GM12872 (cell line): ENCODE data around the gene PERM1.

Experiments used
- CTCF ChIP-seq: IDR thresholded peaks from 3 replicates; pipeline ENCODE4 v1.5.1; 2011; ENCODE audit warnings: low read depth, mild to moderate bottlenecking, low read length, moderate library complexity; ENCODE audit not compliant: insufficient read depth

PERM1 gene

GRCh38 chr1:981955-982558 is at the start of gene PERM1:
TSS of gene PERM1 (minus strand) at chr1:982093. CDS start at chr1:981029, 1,064 bp downstream.
- no peak for TF ChIP-seq CTCF

- no peak for TF ChIP-seq CTCF
These were observed 45.9 kb upstream of the PERM1 start for GRCh38 chr1:1027791-1028190.

GRCh38 chr1:1026599-1027413 is 44.9 kb upstream of the PERM1 start:
- no peak for TF ChIP-seq CTCF

GRCh38 chr1:1025730-1026129 is 43.8 kb upstream of the PERM1 start:
- TF ChIP-seq CTCF = no peak

- TF ChIP-seq CTCF = no peak
These were observed 43.1 kb upstream of the PERM1 start for GRCh38 chr1:1024771-1025699.

GRCh38 chr1:1024149-1024770 is 42.4 kb upstream of the PERM1 start:
- TF ChIP-seq CTCF = no peak
